Neuron (in vitro differentiated cells): ENCODE measurements around the gene ZSCAN1.

Source experiments
- H2AFZ ChIP-seq: one replicate; pipeline ENCODE4 v1.6.1; 2013; ENCODE audit warnings: low read depth, mild to moderate bottlenecking, inconsistent platforms, low read length, moderate library complexity
- H3K27me3 ChIP-seq: one replicate; pipeline ENCODE4 v1.6.1; 2013; ENCODE audit warnings: low read length; ENCODE audit not compliant: insufficient read depth
- H3K36me3 ChIP-seq: one replicate; pipeline ENCODE4 v1.6.1; 2013; ENCODE audit warnings: low read length; ENCODE audit not compliant: insufficient read depth
- H3K4me1 ChIP-seq: one replicate; pipeline ENCODE4 v1.6.1; 2013; ENCODE audit warnings: low read length; ENCODE audit not compliant: insufficient read depth
- H3K4me3 ChIP-seq: 2 replicates; pipeline ENCODE4 v1.5.1; 2013; ENCODE audit warnings: mild to moderate bottlenecking, low read length, moderate library complexity
- H3K9me3 ChIP-seq: one replicate; pipeline ENCODE4 v1.6.1; 2013; ENCODE audit warnings: low read length

Gene ZSCAN1

GRCh38 chr19:58045411-58046050 lies 11.7 kb downstream of the ZSCAN1 start:
- H3K4me3 ChIP-seq: no peak overlapping the region
- H3K36me3 ChIP-seq: no peaks in the 10 kb centered on the region
- no peaks in the 10 kb centered on the region for H3K27me3 ChIP-seq
- no peaks in the 10 kb centered on the region for H3K4me1 ChIP-seq
- H2AFZ ChIP-seq: no peak overlapping the region
- peaks cover 50% of the 10 kb centered on the region for H3K9me3 ChIP-seq

DNA sequence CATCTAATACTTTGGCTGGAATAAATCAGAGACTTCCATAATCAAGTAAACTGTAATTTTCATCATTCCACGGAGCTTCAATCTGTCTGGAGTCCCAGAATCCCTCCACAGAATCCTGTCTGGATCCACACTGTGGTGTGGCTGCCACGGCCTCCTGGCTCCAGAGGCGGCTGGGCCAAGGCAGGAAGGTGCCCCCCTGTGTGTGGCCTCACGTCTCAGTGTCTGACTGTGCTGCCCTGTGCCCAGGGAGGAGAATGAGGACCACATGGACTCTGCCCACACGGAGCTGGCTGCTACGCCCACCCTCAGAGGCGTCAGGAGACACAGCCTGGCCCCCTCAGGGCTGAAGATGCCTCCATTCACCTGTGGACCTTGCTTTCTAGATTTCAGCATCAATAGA lies 13.0 kb downstream of the ZSCAN1 start:
- peaks cover 46% of the 10 kb centered on the region for H3K9me3 ChIP-seq
- no peaks in the 10 kb centered on the region for H3K36me3 ChIP-seq
- H3K27me3 ChIP-seq: no peaks in the 10 kb centered on the region
- H3K4me1 ChIP-seq: no peaks in the 10 kb centered on the region
- H2AFZ ChIP-seq: no peak overlapping the region
- no peak overlapping the region for H3K4me3 ChIP-seq

- Histone ChIP-seq H3K9me3 (peaks cover 51% of the 10 kb centered on the region), H3K4me3 (no peak overlapping the region)
These were observed 13.8 kb downstream of the ZSCAN1 start for GRCh38 chr19:58047672-58048071.

DNA sequence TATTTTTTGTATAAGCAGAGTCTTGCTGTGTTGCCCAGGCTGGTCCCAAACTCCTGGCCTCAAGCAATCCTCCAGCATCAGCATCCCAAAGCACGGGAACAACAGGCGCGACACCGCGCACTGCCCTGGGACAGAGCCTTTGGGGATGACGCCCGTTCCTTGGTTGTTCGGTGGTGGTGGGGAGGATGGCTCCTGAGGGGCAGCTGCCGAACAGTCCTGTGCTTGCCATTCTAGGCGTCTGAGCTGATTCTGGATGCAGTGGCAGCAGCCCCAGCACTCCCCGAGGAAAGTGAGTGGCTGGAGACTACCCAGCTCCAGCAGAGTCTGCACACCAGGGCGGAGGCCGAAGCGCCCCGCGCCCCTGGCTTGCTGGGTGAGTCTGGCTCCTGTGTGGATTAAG lies 18.4 kb downstream of the ZSCAN1 start:
- Histone ChIP-seq H3K4me1 (no peaks in the 10 kb centered on the region), H3K4me3 (no peak overlapping the region), H3K27me3 (no peaks in the 10 kb centered on the region), H3K36me3 (no peaks in the 10 kb centered on the region), H2AFZ (no peak overlapping the region), H3K9me3 (peaks cover 40% of the 10 kb centered on the region)

More at GRCh38 chr19:58047672-58048071, 13.8 kb downstream of the ZSCAN1 start:
- no peaks in the 10 kb centered on the region for H3K27me3 ChIP-seq
- no peaks in the 10 kb centered on the region for H3K36me3 ChIP-seq
- H2AFZ ChIP-seq: no peak overlapping the region
- H3K4me1 ChIP-seq: no peaks in the 10 kb centered on the region

- no peak overlapping the region for H3K4me3 ChIP-seq
- no peaks in the 10 kb centered on the region for H3K27me3 ChIP-seq
- no peaks in the 10 kb centered on the region for H3K36me3 ChIP-seq
- no peaks in the 10 kb centered on the region for H3K4me1 ChIP-seq
- H2AFZ ChIP-seq: no peak overlapping the region
- peaks cover 44% of the 10 kb centered on the region for H3K9me3 ChIP-seq
These were observed 19.8 kb downstream of the ZSCAN1 start for GRCh38 chr19:58053480-58054156.

- no peak overlapping the region for H3K4me3 ChIP-seq
- peaks cover 43% of the 10 kb centered on the region for H3K9me3 ChIP-seq
- no peaks in the 10 kb centered on the region for H3K36me3 ChIP-seq
These were observed 21.4 kb downstream of the ZSCAN1 start for GRCh38 chr19:58054901-58055874.

GRCh38 chr19:58056261-58056660 lies 22.4 kb downstream of the ZSCAN1 start:
- H3K4me1 ChIP-seq: no peaks in the 10 kb centered on the region
- peaks cover 48% of the 10 kb centered on the region for H3K9me3 ChIP-seq
- H2AFZ ChIP-seq: no peak overlapping the region
- no peaks in the 10 kb centered on the region for H3K36me3 ChIP-seq
- H3K27me3 ChIP-seq: no peaks in the 10 kb centered on the region
- no peak overlapping the region for H3K4me3 ChIP-seq

More at GRCh38 chr19:58054901-58055874, 21.4 kb downstream of the ZSCAN1 start:
- H3K27me3 ChIP-seq: no peaks in the 10 kb centered on the region
- H2AFZ ChIP-seq: no peak overlapping the region
- no peaks in the 10 kb centered on the region for H3K4me1 ChIP-seq

DNA sequence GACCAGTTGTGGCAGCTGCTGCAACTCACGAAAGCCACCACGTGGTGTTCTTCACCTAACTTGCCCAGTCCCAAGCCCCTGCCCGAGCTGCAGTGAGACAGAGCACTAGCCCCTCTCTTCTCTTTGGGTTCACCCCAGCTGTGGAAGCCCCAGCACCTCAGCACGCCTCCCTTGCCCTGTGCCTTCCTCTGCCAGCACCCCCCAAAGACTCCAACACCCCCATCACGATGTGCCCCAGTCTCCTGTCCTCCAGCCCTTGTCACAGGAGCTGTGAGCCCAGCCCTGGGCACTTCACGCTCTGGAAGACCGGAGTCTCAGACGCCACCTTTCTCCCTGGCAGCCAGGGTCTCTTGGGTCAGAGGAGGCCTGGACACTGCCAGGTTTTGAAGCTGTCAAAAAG lies 23.0 kb downstream of the ZSCAN1 start:
- no peaks in the 10 kb centered on the region for H3K36me3 ChIP-seq
- H3K4me3 ChIP-seq: no peak overlapping the region
- no peaks in the 10 kb centered on the region for H3K4me1 ChIP-seq
- no peaks in the 10 kb centered on the region for H3K27me3 ChIP-seq
- peaks cover 46% of the 10 kb centered on the region for H3K9me3 ChIP-seq
- H2AFZ ChIP-seq: no peak overlapping the region

- Histone ChIP-seq H3K9me3 (peaks cover 42% of the 10 kb centered on the region), H3K4me1 (no peaks in the 10 kb centered on the region), H3K27me3 (no peaks in the 10 kb centered on the region), H3K4me3 (peak overlapping the region; percentile 26), H2AFZ (no peak overlapping the region), H3K36me3 (no peaks in the 10 kb centered on the region)
These were observed 24.6 kb downstream of the ZSCAN1 start for GRCh38 chr19:58058467-58058866.

DNA sequence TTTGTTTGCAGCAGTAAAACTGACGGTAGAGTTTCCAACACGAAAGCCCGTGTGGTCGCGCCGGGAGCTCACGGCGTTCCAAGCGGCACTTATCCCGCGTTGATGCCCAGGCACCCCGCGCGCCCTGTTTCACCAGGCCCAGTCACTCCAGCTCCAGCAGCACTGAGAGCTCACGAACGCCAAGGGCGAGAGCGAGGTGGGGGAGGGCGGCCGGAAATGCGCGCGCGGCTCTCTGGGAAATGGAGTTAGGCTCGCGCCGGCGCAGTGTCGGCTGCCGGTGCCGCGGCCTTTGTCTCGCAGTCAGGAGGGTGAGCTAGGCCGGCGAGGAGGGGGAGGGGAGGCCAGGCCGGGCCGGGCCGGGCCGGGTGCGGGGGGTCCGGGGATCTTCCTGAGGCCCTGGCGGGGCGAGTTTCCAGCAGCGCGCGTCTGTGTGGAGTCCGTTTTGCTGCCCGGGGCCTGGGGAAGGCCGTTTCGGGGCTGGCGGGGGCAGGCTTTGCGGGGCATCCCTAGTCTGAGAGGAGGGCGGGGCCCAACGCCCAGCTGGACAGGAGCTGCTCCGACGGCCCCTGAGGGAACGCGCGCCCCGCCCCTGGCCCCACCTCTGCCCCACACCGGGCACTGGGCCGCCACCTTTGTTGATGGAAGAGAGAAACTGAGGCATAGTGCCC lies 25.3 kb downstream of the ZSCAN1 start, which contains the start of gene ZNF135:
TSS of gene ZNF135 (plus strand) at position 280 of the 668 bp plus-strand sequence. CDS start 721 bp downstream, outside the sequence.
- peaks cover 42% of the 10 kb centered on the region for H3K9me3 ChIP-seq
- no peaks in the 10 kb centered on the region for H3K27me3 ChIP-seq
- H3K4me3 ChIP-seq: peak within 1 kb of the TSS; percentile 27
- H2AFZ ChIP-seq: no peak within 1 kb of the TSS
- H3K36me3 ChIP-seq: no peaks in the 10 kb centered on the region
- no peaks in the 10 kb centered on the region for H3K4me1 ChIP-seq

GRCh38 chr19:58059671-58060078 lies 25.9 kb downstream of the ZSCAN1 start:
- H3K4me3 ChIP-seq: peak overlapping the region; percentile 27
- no peaks in the 10 kb centered on the region for H3K4me1 ChIP-seq
- H3K9me3 ChIP-seq: peaks cover 41% of the 10 kb centered on the region
- no peaks in the 10 kb centered on the region for H3K27me3 ChIP-seq
- H2AFZ ChIP-seq: no peak overlapping the region
- H3K36me3 ChIP-seq: no peaks in the 10 kb centered on the region

- H2AFZ ChIP-seq: no peak overlapping the region
- no peaks in the 10 kb centered on the region for H3K4me1 ChIP-seq
- H3K9me3 ChIP-seq: peaks cover 41% of the 10 kb centered on the region
- no peaks in the 10 kb centered on the region for H3K36me3 ChIP-seq
- H3K27me3 ChIP-seq: no peaks in the 10 kb centered on the region
- H3K4me3 ChIP-seq: no peak overlapping the region
These were observed 26.4 kb downstream of the ZSCAN1 start for GRCh38 chr19:58060231-58060630.
